Glomerular endothelial cell (primary cell): Measurements from ENCODE around the gene KIR3DL2. TPM values are rescaled to one million over a fixed set of nuclear protein-coding genes. Genes with fewer than 3 reads are reported as not detected.
"Not testable (repeated sequence)": the region's sequence is repeated elsewhere in the genome, so short reads cannot be mapped to it uniquely, and the experiment has no call there.

ENCODE experiments used
- DNase-seq: peaks from one replicate; pipeline ENCODE4 v3.0.0-alpha.2; 2011; ENCODE audit warnings: low read depth, low spot score; ENCODE audit errors: extremely low read depth
- total RNA-seq: library from RNA; depleted of rRNA; stranded (reverse); fragments of >200 nt; gene quantifications from 2 replicates; pipeline ENCODE4 v1.2.3, GENCODE V29; 2015

The KIR3DL2 gene
- not detected in 2 replicates for total RNA-seq

DNA sequence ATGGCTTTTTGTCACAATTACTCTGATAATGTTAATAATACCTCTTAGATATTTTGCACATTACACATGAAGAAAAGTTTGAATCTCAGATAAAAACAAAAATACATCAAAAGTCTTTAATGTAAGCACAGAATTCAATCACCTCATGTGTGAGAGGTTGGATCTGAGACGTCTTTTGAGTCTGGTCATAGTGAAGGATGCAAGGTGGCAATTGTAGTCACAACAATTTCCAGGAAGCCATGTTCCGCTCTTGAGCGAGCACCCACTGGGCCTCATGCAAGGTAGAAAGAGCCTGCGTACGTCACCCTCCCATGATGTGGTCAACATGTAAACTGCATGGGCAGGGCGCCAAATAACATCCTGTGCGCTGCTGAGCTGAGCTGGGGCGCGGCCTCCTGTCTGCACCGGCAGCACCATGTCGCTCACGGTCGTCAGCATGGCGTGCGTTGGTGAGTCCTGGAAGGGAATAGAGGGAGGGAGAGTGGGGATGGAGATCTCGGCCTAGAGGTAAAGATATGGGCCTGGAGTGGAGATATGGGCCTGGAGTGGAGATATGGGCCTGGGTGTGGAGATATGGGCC, at the start of gene KIR3DL2:
Gene KIR3DL2, plus strand, starts transcription at position 383 of the 580 bp plus-strand sequence. Its CDS starts 33 bp downstream, at position 416.
- DNase-seq: not testable (repeated sequence)

DNA sequence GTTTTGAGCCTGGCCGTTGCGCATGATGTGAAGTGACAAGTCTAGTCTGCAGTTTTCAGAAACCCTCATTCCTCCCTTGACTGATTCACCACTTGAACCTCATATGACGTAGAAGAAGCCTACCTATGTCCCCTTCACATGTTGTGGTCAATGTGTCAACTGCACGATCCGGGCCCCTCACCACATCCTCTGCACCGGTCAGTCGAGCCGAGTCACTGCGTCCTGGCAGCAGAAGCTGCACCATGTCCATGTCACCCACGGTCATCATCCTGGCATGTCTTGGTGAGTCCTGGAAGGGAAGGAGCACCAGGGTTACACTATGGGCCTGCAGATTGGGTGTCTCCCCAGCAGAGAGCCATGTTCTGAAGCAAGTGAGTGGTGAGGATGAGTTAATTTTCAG, 46.8 kb upstream of the KIR3DL2 start, which contains the start of gene KIR2DL4:
Gene KIR2DL4, plus strand, starts transcription at position 201 of the 400 bp plus-strand sequence. Its CDS starts 42 bp downstream, at position 243.
- no peak for DNase-seq

DNA sequence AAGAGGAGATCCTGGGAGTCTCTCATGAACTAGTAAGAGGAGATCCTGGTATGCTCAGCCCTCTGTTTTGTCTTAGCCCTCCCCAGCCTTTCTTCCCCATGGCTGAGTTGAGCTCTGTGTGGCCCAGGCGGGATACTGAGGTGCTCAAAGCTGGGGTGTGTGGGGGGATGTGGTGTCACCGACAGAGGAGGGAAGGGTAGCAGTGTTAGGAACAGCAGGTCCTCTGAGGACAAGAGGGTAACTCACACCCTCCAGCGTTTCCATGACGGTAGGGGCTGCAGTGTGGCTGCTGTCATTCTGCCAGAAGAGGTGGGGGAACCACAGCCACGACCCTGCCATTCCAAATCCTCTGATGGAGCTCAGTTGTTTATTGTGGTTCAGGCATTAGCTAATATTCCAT, 46.1 kb upstream of the KIR3DL2 start:
- DNase-seq: no peak

DNA sequence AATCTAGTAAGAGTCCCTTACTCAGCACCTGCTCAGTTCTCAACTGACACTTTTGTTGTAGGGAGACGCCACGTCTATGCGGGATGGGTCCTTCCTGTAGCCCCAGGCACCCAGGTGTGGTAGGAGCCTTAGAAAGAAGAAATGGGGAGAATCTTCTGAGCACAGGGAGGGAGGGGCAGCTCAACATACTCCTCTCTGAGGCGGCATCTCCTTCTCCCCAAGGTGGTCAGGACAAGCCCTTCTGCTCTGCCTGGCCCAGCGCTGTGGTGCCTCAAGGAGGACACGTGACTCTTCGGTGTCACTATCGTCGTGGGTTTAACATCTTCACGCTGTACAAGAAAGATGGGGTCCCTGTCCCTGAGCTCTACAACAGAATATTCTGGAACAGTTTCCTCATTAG, 45.7 kb upstream of the KIR3DL2 start:
- no peak for DNase-seq

DNA sequence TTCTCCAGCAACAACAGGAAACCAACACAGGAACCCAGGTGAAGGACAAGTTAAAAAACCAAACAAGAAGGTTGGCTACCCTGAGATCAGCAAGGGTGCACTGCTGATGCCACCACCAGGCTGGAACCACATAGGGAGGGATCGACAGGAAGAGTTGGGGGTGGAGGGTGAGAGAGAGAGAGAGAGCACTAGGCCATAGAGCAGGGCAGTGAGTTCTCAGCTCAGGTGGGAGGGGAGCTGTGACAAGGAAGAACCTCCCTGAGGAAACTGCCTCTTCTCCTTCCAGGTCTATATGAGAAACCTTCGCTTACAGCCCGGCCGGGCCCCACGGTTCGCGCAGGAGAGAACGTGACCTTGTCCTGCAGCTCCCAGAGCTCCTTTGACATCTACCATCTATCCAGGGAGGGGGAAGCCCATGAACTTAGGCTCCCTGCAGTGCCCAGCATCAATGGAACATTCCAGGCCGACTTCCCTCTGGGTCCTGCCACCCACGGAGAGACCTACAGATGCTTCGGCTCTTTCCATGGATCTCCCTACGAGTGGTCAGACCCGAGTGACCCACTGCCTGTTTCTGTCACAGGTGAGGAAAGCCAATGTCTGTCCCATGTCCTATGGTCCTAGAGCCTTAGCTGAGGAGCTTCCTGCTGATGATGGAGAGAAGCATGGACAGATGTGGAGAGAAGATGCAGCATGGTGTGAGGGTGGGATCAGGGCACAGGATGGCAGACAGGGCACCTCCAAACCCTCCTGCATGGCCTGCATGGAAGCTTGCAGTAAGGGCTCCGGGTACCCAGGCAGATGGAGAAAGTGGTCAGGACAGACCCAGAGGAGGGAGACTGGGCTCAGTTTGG, 44.4 kb upstream of the KIR3DL2 start:
- DNase-seq: no peak

DNA sequence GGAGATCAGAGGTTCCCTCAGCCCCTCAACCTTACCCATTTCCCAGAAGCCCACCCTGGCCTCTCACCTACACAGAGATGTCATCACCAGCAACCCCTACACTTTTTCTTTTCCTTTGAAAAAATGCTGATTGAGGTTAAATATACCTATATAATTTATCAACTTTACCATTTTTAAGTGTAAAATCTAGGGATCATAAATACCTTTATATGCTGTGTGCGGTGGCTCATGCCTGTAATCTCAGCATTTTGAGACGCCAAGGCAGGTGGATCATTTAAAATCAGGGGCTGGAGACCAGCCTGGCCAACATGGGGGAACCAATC, 43.8 kb upstream of the KIR3DL2 start:
- no peak for DNase-seq

DNA sequence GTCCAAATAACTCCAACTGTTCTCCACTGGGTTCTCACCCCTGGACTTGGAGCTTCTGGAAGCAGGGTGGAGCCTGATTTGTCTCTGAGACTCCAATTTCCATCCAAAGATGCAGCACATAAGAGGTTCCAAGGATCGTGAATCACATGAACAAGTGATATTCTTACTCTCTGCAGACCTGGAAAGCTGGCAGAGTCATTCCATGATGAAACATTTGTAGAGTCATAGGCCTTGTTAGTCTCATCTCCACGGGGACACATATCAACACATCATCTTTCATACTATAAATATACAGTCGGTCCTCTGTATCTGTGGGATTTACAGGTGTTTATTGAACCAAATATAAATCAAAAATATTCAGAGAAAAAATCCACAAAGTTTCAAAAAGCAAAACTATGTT, 35.7 kb upstream of the KIR3DL2 start:
- not testable (repeated sequence) for DNase-seq

DNA sequence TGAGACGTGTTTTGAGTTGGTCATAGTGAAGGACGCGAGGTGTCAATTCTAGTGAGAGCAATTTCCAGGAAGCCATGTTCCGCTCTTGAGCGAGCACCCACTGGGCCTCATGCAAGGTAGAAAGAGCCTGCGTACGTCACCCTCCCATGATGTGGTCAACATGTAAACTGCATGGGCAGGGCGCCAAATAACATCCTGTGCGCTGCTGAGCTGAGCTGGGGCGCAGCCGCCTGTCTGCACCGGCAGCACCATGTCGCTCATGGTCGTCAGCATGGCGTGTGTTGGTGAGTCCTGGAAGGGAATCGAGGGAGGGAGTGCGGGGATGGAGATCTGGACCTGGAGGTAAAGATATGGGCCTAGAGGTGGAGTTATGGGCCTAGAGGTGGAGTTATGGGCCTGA, 34.0 kb upstream of the KIR3DL2 start, which contains the start of gene KIR3DL1:
Gene KIR3DL1, plus strand, starts transcription at position 218 of the 400 bp plus-strand sequence.
- not testable (repeated sequence) for DNase-seq

DNA sequence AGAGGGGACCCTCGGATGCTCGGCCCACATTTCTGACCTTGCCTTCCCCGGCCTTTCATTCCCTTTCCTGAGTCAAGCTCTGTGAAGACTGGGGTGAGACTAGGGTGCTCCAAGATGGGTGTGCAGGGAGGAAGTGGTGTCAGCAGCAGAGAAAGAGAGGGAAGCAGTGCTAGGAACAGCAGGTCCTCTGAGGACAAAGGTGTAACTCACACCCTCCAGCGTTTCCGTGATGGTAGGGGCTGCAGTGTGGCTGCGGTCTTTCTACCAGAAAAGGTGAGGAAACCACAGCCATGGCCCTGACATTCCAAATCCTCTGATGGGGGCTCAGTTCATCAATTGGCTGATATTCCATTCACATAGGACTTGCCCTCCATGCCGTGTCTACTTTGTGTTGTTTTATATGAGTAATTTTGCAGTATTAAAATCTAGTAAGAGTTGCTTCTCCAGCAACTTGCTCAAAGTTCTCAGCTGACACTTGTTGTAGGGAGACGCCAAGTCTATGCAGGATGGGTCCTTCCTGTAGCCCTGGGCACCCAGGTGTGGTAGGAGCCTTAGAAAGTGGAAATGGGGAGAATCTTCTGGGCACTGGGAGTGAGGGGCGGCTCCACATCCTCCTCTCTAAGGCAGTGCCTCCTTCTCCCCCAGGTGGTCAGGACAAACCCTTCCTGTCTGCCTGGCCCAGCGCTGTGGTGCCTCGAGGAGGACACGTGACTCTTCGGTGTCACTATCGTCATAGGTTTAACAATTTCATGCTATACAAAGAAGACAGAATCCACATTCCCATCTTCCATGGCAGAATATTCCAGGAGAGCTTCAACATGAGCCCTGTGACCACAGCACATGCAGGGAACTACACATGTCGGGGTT, 32.3 kb upstream of the KIR3DL2 start:
- no peak for DNase-seq

DNA sequence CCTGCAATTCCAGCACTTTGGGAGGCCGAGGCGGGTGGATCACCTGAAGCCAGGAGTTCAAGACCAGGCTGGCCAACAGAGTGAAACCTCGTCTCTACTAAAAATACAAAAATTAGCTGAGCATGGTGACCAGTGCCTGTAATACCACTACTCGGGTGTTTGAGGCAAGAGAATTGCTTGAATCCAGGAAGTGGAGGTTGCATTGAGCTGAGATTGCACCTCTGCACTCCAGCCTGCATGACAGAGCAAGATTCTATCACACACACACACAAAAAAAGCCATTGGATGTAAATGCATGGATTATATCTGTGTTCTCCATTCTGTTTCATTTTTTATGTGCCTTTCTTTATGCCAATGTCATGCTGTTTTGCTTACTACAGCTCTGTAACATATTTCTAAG, 25.8 kb upstream of the KIR3DL2 start:
- not testable (repeated sequence) for DNase-seq

DNA sequence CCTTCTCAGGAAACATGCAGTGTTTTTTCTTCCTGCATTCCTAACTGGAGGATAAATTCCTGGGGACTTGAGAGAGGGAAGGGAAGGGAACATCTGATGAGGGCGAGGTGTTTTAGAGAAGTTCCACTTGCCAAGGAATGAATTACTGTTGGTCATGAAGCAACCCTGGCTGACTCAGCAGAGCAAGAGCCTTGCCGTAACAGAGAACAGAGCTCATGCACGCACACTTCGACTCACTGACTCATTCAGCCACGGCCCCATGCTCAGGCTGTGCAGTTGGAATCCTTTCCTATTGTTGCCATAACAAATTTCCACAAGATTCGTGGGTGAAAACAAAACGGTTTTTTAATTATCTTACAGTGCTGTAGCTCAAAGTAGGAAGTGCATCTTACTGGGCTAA, 24.9 kb upstream of the KIR3DL2 start:
- not testable (repeated sequence) for DNase-seq

DNA sequence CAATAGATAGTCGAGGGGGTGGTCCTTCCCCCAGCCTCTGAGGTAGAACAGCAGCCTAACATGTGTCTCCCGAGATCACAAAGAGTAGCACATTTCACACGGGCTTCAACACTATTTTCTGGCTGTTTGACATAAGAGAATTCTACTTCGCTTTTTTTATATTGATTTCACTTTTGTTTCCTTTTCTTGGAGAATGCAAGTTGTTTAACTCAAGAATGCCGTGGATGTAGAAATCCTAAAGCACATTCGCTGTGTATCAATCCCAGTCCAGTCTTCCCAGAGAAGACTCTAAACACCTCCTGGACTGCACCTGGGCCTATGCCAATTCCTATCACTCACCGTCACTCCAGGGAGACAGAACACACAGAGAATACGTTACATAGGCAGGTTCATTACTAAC, 22.2 kb upstream of the KIR3DL2 start:
- not testable (repeated sequence) for DNase-seq

DNA sequence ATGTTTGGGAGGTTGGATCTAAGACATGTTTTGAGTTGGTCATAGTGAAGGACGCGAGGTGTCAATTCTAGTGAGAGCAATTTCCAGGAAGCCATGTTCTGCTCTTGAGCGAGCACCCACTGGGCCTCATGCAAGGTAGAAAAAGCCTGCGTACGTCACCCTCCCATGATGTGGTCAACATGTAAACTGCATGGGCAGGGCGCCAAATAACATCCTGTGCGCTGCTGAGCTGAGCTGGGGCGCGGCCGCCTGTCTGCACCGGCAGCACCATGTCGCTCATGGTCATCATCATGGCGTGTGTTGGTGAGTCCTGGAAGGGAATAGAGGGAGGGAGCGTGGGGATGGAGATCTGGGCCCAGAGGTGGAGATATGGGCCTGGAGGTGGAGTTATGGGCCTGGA, 17.7 kb upstream of the KIR3DL2 start, which contains the start of gene KIR2DS4:
Gene KIR2DS4, plus strand, starts transcription at position 181 of the 400 bp plus-strand sequence.
- not testable (repeated sequence) for DNase-seq

DNA sequence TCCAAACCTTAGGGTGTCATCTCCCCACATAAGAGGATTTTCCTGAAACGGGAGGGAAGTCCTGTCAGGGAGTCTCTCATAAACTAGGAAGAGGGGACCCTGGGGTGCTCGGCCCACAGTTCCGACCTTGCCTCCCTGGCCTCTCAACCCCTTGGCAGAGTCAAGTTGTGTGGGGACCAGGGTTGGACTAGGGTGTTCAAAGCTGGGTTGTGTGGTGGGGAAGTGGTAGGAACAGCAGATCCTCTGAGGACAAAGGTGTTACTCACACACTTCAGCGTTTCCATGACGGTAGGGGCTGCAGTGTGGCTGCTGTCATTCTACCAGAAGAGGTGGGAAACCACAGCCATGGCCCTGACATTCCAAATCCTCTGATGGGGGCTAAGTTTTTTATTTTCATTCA, 15.1 kb upstream of the KIR3DL2 start:
- not testable (repeated sequence) for DNase-seq

DNA sequence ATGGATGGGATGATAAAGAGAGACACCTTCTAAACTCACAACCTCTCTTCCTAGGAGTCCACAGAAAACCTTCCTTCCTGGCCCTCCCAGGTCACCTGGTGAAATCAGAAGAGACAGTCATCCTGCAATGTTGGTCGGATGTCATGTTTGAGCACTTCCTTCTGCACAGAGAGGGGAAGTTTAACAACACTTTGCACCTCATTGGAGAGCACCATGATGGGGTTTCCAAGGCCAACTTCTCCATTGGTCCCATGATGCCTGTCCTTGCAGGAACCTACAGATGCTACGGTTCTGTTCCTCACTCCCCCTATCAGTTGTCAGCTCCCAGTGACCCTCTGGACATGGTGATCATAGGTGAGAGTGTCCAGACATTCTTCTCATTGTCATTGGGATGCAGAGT, 12.7 kb upstream of the KIR3DL2 start:
- not testable (repeated sequence) for DNase-seq

DNA sequence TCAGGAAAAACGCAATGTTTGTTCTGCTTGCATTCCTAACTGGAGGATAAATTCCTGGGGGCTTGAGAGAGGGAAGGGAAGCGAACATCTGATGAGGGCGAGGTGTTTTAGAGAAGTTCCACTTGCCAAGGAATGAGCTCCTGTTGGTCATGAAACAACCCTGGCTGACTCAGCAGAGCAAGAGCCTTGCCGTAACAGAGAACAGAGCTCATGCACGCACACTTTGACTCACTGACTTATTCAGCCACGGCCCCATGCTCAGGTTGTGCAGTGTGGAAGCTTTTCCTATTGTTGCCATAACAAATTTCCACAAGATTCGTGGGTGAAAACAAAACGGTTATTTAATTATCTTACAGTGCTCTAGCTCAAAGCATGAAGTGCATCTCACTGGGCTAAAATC, 7.1 kb upstream of the KIR3DL2 start:
- DNase-seq: not testable (repeated sequence)

DNA sequence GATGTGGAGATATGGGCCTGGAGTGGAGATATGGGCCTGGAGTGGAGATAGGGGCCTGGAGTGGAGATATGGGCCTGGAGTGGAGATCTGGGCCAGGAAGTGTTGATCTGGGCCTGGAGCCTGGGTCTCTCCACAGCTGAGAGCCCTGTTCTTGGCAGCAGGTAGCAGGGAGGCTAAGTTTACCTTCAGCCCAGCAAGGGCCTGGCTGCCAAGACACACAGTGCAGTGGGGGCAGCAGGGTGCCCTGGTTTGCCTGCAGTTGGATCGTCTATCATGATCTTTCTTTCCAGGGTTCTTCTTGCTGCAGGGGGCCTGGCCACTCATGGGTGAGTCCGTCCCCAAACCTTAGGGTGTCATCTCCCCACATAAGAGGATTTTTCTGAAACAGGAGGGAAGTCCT, 687 bp downstream of the KIR3DL2 start:
- no peak for DNase-seq

DNA sequence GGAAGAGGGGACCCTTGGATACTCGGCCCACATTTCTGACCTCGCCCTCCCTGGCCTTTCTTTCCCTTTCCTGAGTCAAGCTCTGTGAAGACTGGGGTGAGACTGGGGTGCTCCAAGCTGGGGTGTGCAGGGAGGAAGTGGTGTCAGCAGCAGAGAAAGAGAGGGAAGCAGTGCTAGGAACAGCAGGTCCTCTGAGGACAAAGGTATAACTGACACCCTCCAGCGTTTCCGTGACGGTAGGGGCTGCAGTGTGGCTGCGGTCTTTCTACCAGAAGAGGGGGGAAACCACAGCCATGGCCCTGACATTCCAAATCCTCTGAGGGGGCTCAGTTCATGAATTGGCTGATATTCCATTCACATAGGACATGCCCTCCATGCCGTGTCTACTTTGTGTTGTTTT, 1.1 kb downstream of the KIR3DL2 start:
- no peak for DNase-seq

DNA sequence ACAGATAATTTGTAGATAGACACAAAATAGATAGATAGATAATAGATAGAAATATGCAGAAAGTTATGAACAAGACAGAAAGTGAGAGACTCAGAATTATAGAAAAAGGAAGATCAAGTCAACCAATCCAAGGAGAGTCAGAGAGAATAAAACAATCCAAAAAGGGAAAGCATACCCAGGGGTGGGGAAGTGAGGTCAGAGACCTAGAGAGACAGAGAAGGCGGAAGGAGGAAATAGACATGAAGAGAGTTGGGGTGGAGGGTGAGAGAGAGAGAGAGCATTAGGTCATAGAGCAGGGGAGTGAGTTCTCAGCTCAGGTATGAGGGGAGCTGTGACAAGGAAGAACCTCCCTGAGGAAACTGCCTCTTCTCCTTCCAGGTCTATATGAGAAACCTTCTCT, 5.0 kb downstream of the KIR3DL2 start:
- DNase-seq: not testable (repeated sequence)

DNA sequence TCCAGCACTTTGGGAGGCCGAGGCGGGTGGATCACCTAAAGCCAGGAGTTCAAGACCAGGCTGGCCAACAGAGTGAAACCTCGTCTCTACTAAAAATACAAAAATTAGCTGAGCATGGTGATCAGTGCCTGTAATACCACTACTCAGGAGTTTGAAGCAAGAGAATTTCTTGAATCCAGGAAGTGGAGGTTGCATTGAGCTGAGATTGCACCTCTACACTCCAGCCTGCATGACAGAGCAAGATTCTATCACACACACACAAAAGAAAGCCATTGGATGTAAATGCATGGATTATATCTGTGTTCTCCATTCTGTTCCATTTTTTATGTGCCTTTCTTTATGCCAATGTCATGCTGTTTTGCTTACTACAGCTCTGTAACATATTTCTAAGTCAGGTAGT, 8.2 kb downstream of the KIR3DL2 start:
- not testable (repeated sequence) for DNase-seq

DNA sequence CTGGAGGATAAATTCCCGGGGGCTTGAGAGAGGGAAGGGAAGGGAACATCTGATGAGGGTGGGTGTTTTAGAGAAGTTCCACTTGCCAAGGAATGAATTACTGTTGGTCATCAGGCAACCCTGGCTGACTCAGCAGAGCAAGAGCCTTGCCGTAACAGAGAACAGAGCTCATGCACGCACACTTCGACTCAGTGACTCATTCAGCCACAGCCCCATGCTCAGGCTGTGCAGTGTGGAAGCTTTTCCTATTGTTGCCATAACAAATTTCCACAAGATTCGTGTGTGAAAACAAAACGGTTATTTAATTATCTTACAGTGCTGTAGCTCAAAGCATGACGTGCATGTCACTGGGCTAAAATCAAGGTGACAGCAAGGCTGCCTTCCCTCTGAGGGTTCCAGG, 9.2 kb downstream of the KIR3DL2 start:
- DNase-seq: not testable (repeated sequence)
